Measurements from ENCODE around the gene MAPKBP1.

The MAPKBP1 gene

GRCh38 chr15:41825572-41826535, 51.6 kb downstream of the MAPKBP1 start:
- DNase-seq (ENCODE audit: low read depth): no peak

DNA sequence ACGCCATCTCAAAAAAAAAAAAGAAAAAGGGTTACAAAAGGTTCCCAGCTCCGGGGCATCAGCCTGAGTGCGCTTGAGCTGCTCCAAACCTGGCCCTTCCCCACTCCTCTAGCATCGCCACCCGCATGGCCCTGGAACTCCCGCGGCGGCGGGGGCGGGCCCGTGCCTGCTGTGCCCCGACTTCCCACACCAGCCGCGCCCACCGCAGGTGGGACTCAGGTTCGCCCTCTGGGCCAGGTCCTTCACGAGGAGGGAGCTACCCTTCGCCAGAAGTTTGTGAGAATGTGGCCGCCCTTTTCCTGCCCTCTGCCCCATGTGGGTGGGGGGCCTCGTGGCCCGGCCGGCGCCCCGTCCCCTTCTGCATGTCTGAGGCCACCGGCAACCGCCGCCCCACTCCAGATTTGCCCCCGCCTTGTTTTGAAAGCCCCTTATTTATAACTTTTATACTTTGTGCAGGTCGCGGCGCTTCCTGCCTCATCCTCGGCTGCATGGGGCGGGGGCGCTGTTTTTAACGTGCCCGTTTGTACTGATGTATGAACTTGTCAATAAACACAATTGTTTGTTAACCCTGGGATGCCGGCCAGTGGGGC, 53.1 kb downstream of the MAPKBP1 start:
- no peak for DNase-seq (ENCODE audit: low read depth)

- DNase-seq (ENCODE audit: low read depth): peak; percentile 93
Measured at GRCh38 chr15:41827880-41828806, 53.9 kb downstream of the MAPKBP1 start, which contains the start of gene JMJD7. Gene JMJD7 (plus strand): TSS chr15:41828092. CDS start chr15:41828125, 33 bp downstream.

DNA sequence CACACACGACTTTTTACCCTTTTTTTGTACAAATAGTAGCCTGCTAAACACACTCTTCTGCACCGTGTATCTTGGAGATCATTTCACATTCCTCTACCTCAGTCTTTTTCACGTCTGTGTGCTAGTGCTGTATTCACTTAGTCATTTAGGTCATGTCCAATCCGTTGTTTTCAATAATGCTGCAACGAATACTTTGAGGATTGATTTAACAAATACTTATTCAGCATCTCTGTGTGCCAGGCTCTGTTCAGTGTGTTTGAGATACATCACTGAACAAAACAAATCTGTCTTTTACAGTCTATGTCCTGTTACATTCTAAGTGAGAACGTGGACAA, 54.5 kb downstream of the MAPKBP1 start:
- DNase-seq (ENCODE audit: low read depth): no peak

- DNase-seq (ENCODE audit: low read depth): no peak
Measured at GRCh38 chr15:41829959-41830646, 55.8 kb downstream of the MAPKBP1 start.

- peak; percentile 35 for DNase-seq (ENCODE audit: low read depth)
Measured at GRCh38 chr15:41831291-41831690, 57.0 kb downstream of the MAPKBP1 start.

DNA sequence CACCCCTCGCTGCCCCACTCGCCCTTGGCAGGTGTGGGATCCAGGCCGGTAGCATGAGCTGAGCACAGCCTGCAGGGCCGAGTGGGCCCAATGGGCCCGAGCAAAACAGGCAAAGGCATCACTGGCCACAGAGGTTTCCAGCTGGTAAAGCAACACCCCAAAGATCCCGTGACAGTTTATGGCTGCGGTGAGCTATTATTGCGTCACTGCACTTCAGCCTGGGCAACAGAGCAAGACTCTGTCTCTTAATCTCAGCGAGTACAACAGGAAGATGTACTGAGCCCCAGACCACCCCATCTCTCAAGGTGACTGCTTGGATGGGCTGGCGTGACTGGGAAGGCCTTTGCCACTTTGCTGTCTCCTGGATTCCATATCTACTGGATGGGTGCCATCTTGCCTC, 57.9 kb downstream of the MAPKBP1 start:
- DNase-seq (ENCODE audit: low read depth): no peak

GRCh38 chr15:41832875-41833274, 58.6 kb downstream of the MAPKBP1 start:
- no peak for DNase-seq (ENCODE audit: low read depth)

GRCh38 chr15:41834096-41834495, 59.8 kb downstream of the MAPKBP1 start:
- no peak for DNase-seq (ENCODE audit: low read depth)

DNA sequence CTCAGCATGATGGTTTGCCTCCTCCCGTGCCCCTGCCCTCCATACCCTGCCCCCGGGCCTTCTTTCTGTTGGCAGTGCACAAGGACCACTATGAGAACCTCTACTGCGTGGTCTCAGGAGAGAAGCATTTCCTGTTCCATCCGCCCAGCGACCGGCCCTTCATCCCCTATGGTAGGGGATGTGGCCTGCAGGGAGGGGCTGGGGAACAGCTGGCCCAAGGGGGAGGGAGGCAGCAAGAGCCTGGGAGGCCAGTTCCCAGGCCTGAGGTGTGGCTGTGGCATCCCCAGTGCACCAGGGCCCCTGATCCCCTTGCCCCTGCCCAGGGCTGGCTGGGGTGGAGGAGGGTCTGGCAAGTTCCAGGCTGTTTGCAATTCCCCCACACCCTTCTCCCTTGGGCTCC, 61.8 kb downstream of the MAPKBP1 start:
- no peak for DNase-seq (ENCODE audit: low read depth)

- DNase-seq (ENCODE audit: low read depth): no peak
Measured at GRCh38 chr15:41836713-41837454, 62.6 kb downstream of the MAPKBP1 start.

DNA sequence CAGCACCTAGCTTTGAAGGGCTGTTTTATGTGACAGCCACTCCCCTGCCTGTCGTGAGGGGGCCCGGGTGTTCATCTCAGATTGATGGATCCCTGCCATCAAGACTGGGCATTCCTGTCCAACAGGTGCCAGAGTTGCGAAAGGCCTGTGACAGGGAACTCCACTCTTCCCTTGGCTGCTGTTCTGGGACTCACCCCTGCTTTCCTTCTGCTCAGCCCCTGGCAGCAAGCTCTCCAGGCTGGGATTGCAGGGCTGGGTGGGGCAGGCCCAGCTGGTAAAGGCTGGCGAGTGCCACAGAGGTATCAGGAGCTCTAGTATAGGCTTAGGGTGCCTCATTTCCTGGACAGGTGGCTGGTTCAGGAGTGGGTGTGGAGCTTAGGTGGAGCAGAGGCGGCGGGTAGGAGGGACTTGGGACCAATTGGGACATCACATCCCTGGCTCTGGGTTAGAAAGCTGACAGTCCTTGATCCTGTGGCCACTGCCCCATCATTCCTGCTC, 64.2 kb downstream of the MAPKBP1 start, which contains the start of gene PLA2G4B:
PLA2G4B (plus strand) TSS at position 448 of the 498 bp plus-strand sequence. CDS start 67 bp downstream, outside the sequence.
- no peak for DNase-seq (ENCODE audit: low read depth)

GRCh38 chr15:41839781-41840491, 65.7 kb downstream of the MAPKBP1 start:
- no peak for DNase-seq (ENCODE audit: low read depth)

- no peak for DNase-seq (ENCODE audit: low read depth)
Measured at GRCh38 chr15:41840673-41841072, 66.4 kb downstream of the MAPKBP1 start.

- no peak for DNase-seq (ENCODE audit: low read depth)
Measured at GRCh38 chr15:41841131-41841530, 66.8 kb downstream of the MAPKBP1 start.

- no peak for DNase-seq (ENCODE audit: low read depth)
Measured at GRCh38 chr15:41842229-41842628, 67.9 kb downstream of the MAPKBP1 start.

DNA sequence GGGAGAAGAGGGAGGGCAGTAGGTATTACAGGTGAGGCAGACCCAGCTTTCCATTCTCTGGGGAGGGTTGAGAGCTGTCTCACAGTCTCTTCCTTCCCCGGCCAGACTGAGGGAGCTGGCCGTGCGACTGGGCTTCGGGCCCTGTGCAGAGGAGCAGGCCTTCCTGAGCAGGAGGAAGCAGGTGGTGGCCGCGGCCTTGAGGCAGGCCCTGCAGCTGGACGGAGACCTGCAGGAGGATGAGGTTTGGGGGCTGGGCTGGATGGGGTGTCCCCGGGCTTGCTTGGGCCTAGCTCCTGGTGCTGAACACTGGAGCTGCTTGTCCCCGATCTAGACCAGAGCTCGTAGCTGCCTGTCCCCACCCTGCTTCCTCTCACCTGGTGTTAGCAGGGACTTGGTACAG, 69.3 kb downstream of the MAPKBP1 start:
- no peak for DNase-seq (ENCODE audit: low read depth)

DNA sequence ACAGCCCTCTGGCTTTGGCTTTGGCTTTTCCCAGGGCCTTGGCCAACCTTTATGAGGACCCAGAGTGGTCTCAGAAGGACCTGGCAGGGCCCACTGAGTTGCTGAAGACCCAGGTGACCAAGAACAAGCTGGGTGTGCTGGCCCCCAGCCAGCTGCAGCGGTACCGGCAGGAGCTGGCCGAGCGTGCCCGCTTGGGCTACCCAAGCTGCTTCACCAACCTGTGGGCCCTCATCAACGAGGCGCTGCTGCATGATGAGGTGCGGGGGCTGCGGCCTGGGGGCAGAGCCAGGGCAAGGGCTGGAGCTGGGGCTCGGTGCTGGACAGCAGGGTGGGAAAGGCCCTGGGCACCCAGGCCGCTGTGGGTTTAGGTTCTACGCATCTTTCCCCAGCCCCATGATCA, 70.5 kb downstream of the MAPKBP1 start:
- no peak for DNase-seq (ENCODE audit: low read depth)

- DNase-seq (ENCODE audit: low read depth): no peak
Measured at GRCh38 chr15:41847206-41847605, 72.9 kb downstream of the MAPKBP1 start.

- DNase-seq (ENCODE audit: low read depth): no peak
Measured at GRCh38 chr15:41847981-41848380, 73.7 kb downstream of the MAPKBP1 start.
